T-helper 1 cell treated with Interleukin-12 subunit alpha and Interleukin-12 subunit beta and Interleukin-4 antibody, amounts not matched to agents 30 μg/mL and 1 μg/mL, for 36 hours (primary cell): ENCODE measurements around the gene CSHL1.

Experiments used
- H3K27ac Mint-ChIP-seq: one replicate; pipeline ENCODE4 v1.8.0; 2021; ENCODE audit warnings: mild to moderate bottlenecking, mixed read lengths
- H3K27me3 Mint-ChIP-seq: one replicate; pipeline ENCODE4 v1.8.0; 2021; ENCODE audit warnings: low read depth, mixed read lengths
- H3K36me3 Mint-ChIP-seq: one replicate; pipeline ENCODE4 v1.8.0; 2021; ENCODE audit warnings: low read depth, mixed read lengths
- H3K4me1 Mint-ChIP-seq: one replicate; pipeline ENCODE4 v1.8.0; 2021; ENCODE audit warnings: low read depth, mixed read lengths
- H3K4me3 Mint-ChIP-seq: one replicate; pipeline ENCODE4 v1.8.0; 2021; ENCODE audit warnings: mild to moderate bottlenecking, moderate library complexity, mixed read lengths
- H3K9me3 Mint-ChIP-seq: one replicate; pipeline ENCODE4 v1.8.0; 2021; ENCODE audit warnings: mixed read lengths

Gene CSHL1

GRCh38 chr17:63911041-63911635 lies at the start of gene CSHL1:
Gene CSHL1 (minus strand): TSS chr17:63911258. CDS start chr17:63911196, 62 bp downstream.
- peaks cover 31% of the 10 kb centered on the region for H3K27me3 Mint-ChIP-seq
- no peaks in the 10 kb centered on the region for H3K9me3 Mint-ChIP-seq
- H3K27ac Mint-ChIP-seq: no peak within 1 kb of the TSS
- no peak within 1 kb of the TSS for H3K4me3 Mint-ChIP-seq
- H3K4me1 Mint-ChIP-seq: peaks cover 3% of the 10 kb centered on the region
- no peaks in the 10 kb centered on the region for H3K36me3 Mint-ChIP-seq

GRCh38 chr17:63960430-63960829 lies 49.4 kb upstream of the CSHL1 start:
- no peaks in the 10 kb centered on the region for H3K27me3 Mint-ChIP-seq
- H3K4me3 Mint-ChIP-seq: no peak overlapping the region
- H3K36me3 Mint-ChIP-seq: no peaks in the 10 kb centered on the region
- H3K27ac Mint-ChIP-seq: no peak overlapping the region
- H3K9me3 Mint-ChIP-seq: no peaks in the 10 kb centered on the region
- peaks cover 2% of the 10 kb centered on the region for H3K4me1 Mint-ChIP-seq

GRCh38 chr17:63960006-63960405 lies 48.9 kb upstream of the CSHL1 start:
- H3K27me3 Mint-ChIP-seq: no peaks in the 10 kb centered on the region
- no peak overlapping the region for H3K27ac Mint-ChIP-seq
- no peaks in the 10 kb centered on the region for H3K36me3 Mint-ChIP-seq
- no peak overlapping the region for H3K4me3 Mint-ChIP-seq
- no peaks in the 10 kb centered on the region for H3K9me3 Mint-ChIP-seq
- peaks cover 2% of the 10 kb centered on the region for H3K4me1 Mint-ChIP-seq

DNA sequence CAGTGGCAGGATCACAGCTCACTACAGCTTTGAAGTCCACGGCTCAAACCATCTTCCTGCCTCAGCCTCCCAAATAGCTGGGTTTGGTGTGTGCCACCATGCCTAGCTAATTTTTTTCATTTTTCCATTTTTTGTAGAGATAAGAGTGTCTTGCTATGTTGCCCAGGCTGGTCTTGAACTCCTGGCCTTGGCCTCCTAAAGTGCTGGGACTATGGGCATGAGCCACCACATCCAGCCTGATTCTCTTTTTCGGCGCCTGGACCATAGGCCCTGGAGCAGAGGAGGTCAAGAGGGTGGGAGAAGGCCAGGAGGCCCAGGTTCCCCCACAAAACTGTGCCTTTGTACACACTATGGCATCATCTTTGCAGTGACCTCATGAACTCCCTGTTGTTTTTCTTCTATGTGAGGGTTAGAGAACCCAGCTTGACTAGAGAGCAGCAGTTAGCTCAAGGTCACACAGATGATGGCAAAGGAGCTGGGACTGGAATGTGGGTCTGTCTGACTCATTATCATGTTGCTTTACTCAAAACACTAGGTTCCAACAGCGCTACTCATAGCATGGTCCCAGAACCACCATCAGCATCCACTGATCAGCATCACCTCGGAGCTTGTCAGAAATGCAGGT lies 45.4 kb upstream of the CSHL1 start:
- H3K27ac Mint-ChIP-seq: no peak overlapping the region
- peaks cover 11% of the 10 kb centered on the region for H3K4me1 Mint-ChIP-seq
- H3K27me3 Mint-ChIP-seq: peaks cover 3% of the 10 kb centered on the region
- H3K9me3 Mint-ChIP-seq: no peaks in the 10 kb centered on the region
- H3K36me3 Mint-ChIP-seq: no peaks in the 10 kb centered on the region
- H3K4me3 Mint-ChIP-seq: no peak overlapping the region

DNA sequence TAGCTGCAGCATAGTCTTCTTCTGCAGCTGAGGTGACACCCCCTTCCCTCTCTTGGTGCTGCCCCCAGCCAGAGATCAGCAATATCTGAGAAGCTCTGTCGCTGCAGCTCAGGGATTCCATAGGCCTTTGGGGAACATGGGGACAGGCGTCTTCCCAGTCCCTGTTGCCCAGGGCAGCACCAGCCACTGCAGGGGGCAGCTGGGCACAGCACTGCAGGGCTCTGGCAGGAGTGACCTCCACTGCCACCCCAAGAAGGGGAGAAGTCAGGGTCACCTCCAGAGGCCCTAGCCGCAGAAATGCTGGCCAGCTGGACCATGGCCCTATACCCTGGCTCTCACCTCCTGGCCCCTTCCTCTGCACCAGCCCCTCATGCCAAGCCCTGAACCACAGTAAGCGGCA lies 44.7 kb upstream of the CSHL1 start:
- no peaks in the 10 kb centered on the region for H3K9me3 Mint-ChIP-seq
- H3K27me3 Mint-ChIP-seq: peaks cover 3% of the 10 kb centered on the region
- H3K36me3 Mint-ChIP-seq: no peaks in the 10 kb centered on the region
- no peak overlapping the region for H3K4me3 Mint-ChIP-seq
- peaks cover 10% of the 10 kb centered on the region for H3K4me1 Mint-ChIP-seq
- no peak overlapping the region for H3K27ac Mint-ChIP-seq

DNA sequence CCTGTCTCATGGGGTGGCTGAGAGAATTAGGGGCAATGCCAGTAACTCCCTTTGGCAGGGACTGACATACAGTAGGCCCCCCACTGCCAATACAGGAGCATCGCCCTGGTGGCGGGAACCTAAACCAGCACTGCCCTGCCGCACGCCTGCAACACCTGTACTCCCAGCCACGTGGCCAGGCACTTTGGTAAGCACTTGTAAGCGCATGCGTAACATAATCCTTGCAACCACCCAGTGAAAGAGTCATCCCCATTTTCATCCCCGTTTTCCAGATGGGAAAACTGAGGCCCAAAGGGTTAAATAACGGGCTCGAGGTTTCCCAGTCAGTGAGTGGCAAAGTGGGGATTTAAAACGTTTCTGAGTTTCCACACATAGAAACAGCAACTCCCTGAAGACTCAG lies 44.2 kb upstream of the CSHL1 start:
- Mint-ChIP-seq H3K27me3 (peaks cover 3% of the 10 kb centered on the region), H3K36me3 (no peaks in the 10 kb centered on the region), H3K4me1 (peaks cover 10% of the 10 kb centered on the region), H3K9me3 (no peaks in the 10 kb centered on the region), H3K27ac (no peak overlapping the region), H3K4me3 (no peak overlapping the region)

- H3K4me3 Mint-ChIP-seq: peak overlapping the region; percentile 24
- no peaks in the 10 kb centered on the region for H3K9me3 Mint-ChIP-seq
- no peaks in the 10 kb centered on the region for H3K36me3 Mint-ChIP-seq
- peaks cover 10% of the 10 kb centered on the region for H3K4me1 Mint-ChIP-seq
- peaks cover 3% of the 10 kb centered on the region for H3K27me3 Mint-ChIP-seq
- peak overlapping the region; percentile 70 for H3K27ac Mint-ChIP-seq
These were observed 43.5 kb upstream of the CSHL1 start for GRCh38 chr17:63954402-63955063.

DNA sequence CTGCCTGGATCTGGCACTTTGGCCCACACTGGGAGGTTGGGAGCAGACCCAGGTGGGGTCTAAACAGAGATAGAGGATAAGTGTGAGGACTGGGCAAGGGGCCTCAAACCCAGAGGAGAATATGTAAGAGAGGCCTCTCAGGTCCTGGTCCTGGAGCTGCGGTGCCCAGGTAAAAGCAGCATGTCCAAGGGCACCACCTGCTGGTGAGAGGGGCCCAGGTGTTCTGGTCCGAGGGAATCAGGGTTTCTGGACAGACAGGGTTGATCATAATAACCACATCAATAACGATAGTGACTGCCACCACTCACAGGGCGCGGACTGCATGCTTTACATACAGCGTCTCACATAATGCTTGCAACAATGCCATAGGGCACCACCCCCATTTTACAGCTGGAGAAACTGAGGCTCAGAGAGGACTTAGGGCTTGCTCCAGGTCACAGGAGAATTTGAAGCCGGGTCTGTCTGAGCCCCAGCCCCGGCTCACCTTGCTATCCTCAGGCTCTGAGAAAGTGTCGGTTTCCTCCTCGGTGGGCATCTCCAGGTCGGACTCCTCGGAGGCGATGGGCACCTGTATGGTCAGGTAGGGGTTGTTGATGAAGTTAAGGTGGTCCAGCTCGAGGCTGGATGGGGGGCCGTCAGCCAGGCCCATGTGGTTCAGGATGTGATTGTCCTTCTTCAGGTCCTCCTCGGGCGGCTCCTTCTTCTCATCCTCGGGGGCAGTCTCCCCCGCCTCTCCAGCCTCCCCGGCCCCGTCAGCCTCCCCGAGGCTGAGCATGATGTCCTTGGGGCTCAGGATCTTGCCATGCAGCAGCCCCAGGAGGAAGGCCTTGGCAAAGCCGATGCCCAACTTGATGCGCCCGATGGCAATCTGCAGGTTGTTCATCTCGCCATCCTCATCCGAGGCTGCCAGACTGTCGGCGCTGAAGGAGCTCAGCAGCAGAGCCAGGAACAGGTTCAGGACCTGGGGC lies 40.2 kb upstream of the CSHL1 start:
- Mint-ChIP-seq H3K4me1 (peaks cover 16% of the 10 kb centered on the region), H3K9me3 (no peaks in the 10 kb centered on the region), H3K27me3 (peaks cover 3% of the 10 kb centered on the region), H3K27ac (peak overlapping the region; percentile 43), H3K4me3 (no peak overlapping the region), H3K36me3 (no peaks in the 10 kb centered on the region)

DNA sequence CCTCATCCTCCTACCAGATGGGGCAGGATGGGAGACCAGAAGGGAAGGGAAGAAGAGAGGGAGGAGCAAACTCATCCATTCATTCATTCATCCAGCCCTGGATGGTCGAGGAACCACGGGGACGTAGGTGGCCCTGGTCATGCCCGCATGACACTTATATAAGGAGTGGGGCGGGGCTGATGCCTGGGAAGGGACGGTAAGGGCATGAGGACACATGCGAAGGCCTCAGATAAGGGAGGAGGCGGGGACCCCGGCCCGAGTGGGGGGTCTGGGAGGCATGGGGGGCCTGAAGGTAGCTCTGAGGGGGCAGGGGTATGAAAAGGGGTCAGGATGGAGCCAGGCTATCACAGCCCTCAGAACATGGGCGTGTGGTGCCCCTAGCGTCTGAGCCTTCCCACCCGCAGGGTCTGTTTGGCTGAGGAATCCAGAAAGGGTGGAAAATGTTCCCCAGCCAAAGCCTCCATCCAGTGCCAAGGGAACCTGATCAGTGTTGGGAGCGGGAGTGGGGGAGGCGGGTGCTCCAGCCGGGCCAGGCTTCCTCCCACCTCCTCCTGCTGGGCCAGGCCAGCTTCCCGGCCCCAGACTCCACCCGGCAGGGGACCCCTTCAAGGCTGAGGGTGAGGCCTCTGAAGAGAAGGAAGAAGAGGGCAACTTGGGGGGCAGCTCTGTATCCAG lies 38.7 kb upstream of the CSHL1 start:
- H3K36me3 Mint-ChIP-seq: no peaks in the 10 kb centered on the region
- no peak overlapping the region for H3K4me3 Mint-ChIP-seq
- H3K9me3 Mint-ChIP-seq: no peaks in the 10 kb centered on the region
- peaks cover 3% of the 10 kb centered on the region for H3K27me3 Mint-ChIP-seq
- no peak overlapping the region for H3K27ac Mint-ChIP-seq
- peaks cover 21% of the 10 kb centered on the region for H3K4me1 Mint-ChIP-seq

GRCh38 chr17:63948521-63948920 lies 37.5 kb upstream of the CSHL1 start:
- Mint-ChIP-seq H3K4me1 (peaks cover 14% of the 10 kb centered on the region), H3K4me3 (no peak overlapping the region), H3K27ac (no peak overlapping the region), H3K9me3 (no peaks in the 10 kb centered on the region), H3K27me3 (peaks cover 4% of the 10 kb centered on the region), H3K36me3 (no peaks in the 10 kb centered on the region)

GRCh38 chr17:63947711-63948330 lies 36.8 kb upstream of the CSHL1 start:
- Mint-ChIP-seq H3K36me3 (no peaks in the 10 kb centered on the region), H3K4me1 (peaks cover 14% of the 10 kb centered on the region), H3K27me3 (peaks cover 4% of the 10 kb centered on the region), H3K9me3 (no peaks in the 10 kb centered on the region), H3K27ac (no peak overlapping the region), H3K4me3 (no peak overlapping the region)

- H3K27ac Mint-ChIP-seq: peak overlapping the region; percentile 79
These were observed 35.6 kb upstream of the CSHL1 start for GRCh38 chr17:63946440-63947363.

More at GRCh38 chr17:63946440-63947363, 35.6 kb upstream of the CSHL1 start:
- Mint-ChIP-seq H3K9me3 (no peaks in the 10 kb centered on the region), H3K36me3 (no peaks in the 10 kb centered on the region), H3K27me3 (peaks cover 4% of the 10 kb centered on the region), H3K4me3 (peak overlapping the region; percentile 71), H3K4me1 (peaks cover 12% of the 10 kb centered on the region)
